GM18499 (cell line): ENCODE measurements around the gene RNF223.
"Not testable (repeated sequence)": the region's sequence is repeated elsewhere in the genome, so short reads cannot be mapped to it uniquely, and the experiment has no call there.

ENCODE experiments used
- ATAC-seq: cut with Tn5 transposase; IDR thresholded peaks from one replicate; pipeline ENCODE4 v1.9.1; 2021; ENCODE audit warnings: moderate number of reproducible peaks; ENCODE audit not compliant: insufficient read depth, unreplicated experiment

RNF223 gene

GRCh38 chr1:1088029-1088800 is 14.1 kb upstream of the RNF223 start:
- no peak for ATAC-seq

DNA sequence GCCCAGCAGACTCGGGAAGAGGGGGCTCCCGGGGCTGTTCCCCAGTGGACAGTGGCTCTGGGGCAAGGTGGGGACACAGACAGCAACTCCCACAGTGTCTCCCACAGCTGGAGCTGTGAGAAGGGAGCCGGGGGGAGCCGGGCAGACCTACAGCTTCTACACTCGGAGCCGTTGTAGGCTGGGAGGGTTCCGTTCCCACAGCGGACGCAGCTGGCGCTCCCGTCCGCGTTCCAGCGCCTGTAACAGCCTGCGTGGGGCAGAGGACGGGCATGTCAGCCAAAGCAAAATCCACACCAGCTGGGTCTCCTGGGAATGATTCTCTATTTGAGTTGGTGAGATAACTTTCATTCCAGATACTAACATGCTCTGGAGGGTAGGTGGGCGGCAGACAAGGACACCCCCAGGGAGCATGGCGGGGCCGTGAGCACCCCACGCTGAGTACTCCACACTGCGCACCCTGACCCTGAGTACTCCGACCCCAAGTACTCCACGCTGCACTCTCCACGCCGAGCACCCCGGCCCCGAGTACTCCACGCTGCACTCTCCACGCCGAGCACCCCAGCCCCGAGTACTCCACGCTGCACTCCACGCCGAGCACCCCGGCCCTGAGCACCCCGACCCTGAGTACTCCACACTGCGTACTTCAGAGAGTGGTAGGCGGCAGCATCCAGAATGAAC is 13.4 kb upstream of the RNF223 start:
- ATAC-seq, result no peak

GRCh38 chr1:1086911-1087341 is 12.8 kb upstream of the RNF223 start:
- ATAC-seq, result no peak

DNA sequence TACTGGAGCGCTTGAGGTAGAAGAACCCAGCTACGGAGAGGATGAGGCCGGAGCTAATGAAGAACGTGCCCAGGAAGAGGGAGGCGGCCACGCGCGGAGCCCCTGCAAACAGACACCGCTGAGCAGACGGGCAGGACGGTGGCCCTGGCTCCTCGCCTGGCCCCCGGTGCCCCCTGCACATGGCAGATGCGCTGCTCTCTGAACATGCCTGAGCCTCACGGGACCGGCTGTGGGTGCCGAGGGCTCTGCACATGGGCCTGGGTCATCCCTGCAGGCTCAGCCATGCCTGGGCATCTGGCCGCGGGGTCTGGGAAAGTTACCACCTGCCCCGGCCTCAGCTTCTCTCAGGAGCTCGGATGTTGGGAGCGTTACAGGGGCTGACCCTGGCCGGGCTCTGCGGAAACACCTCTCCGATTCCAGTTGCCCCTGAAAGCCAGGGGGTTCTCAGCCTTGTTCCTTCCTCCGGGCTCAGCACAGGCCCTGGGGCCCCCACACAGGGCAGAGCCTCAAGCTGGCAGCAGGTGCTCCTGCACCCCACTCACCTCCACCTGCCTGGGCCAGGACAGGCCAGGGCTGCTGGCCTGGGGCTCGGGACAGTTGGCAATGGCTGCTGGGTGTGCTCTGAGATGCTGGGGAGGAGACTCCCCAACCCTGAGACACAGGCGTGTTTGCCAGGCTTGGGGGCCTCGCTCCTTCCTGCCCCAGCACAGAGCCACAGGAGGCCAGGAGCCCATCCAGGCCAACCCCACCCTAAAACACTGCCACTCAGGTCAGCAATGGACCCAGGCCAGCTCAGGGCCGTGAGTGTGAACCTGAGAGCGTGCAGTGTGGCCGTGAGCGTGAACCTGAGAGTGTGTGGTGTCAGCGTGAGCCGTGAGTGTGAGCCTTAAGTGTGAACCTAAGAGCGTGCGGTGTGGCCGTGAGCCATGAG is 12.1 kb upstream of the RNF223 start:
- no peak for ATAC-seq

DNA sequence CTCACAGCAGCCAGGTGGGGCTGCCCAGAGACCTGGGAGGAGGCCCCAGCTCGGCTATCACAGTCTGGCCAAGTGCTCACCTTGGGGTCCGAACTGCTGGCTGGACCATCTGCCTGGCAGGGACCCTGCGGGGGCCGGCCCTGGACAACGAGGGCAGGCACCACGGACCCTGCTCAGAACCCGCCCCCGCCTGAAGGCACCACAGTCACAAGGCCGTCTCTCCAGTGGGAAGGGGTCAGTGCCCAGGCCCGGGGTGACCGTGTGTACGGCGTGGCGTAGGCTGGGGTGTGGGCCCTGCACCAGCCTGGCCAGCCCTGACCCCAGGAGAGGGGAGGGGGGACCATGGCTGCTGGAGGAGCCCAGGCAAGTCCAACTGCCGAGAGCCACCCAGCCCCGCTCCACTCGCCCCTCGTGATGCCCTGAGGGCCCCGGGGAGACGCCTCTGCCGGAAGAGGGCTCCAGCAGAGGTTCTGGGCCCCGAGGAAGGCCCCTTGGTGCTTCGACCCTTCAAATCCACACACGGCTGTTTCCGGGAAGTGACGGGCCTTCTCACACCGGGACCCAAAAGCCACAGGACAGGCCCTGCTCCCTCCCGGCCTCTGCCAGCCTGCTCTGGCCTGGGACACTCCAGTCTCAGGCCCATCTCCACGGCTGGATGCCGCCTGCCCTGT is 11.2 kb upstream of the RNF223 start:
- ATAC-seq, result no peak

- no peak for ATAC-seq
Observed at GRCh38 chr1:1084372-1085170, 10.5 kb upstream of the RNF223 start.

DNA sequence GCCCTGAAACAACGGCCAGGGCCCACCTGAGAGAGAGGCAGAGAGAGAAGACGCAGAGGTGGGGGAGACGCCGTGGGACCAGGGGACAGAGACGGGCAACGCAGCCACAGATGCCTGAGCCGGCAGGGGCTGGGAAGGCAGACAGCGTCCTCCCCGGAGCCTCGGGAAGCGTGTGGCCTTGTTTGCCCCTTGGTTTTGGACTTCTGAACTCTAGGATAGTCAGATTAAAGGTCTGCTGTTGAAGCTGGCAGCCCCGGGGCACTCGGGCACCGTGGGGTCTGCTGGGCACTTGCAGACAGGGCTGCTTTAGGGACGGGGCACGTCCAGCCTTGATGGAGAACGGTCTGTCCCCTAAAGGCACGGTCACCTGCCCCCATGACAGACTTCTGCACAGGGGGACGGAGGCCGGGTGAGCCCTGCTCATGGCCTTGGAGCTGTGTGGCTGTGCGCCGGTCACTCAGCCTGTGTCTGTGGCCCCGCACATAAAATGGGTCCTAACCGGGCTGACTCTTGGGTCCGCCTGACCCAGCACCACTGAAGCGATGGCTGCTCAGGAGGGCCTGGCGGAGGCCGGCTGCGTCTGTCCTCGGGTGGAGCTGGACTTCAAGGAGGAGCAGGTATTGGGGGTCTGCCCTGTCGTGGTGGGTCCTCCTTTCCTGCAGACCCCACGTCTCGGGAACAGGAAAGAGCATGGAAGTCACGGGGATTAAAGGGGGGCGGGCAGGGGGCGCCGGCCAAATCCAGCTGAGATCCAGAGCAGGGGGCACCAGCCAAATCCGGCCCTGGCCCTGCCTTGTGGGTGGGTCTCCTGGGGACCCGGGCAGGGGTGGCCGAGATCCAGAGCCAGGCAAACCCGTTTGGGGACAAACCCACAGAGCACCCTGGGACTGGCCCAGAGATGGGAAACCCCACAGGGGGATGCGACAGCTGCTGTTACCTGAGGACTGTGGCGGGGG is 9.6 kb upstream of the RNF223 start:
- ATAC-seq, result no peak

- no peak for ATAC-seq
Observed at GRCh38 chr1:1082776-1083415, 8.8 kb upstream of the RNF223 start.

DNA sequence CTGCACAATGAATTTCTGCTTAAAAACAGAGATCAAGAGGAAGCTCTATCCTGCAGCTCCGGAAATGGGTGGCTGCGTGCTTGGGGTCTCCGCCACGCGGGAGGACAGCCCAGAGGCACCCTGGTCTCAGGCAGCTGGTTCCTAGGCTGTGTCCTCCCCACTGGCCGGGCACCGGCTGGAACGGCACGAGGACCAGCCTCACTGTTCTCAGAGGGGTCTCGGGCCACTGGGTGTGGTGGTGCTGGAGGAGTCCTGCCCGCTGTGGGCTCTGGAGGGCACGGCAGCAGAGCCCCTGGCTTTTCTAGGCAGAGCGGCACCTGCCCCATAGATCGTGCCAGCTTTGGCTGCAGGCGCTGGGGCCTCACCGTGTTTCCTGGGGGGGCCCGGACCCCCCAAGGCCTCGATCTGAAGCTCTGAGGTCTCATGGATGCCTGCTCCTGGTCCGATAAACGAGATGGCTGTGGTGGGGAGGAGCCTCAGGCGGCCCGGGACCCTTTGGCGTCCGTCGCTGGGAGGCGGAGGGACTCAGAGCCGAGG is 8.2 kb upstream of the RNF223 start:
- no peak for ATAC-seq

- no peak for ATAC-seq
Observed at GRCh38 chr1:1081311-1082238, 7.5 kb upstream of the RNF223 start.

DNA sequence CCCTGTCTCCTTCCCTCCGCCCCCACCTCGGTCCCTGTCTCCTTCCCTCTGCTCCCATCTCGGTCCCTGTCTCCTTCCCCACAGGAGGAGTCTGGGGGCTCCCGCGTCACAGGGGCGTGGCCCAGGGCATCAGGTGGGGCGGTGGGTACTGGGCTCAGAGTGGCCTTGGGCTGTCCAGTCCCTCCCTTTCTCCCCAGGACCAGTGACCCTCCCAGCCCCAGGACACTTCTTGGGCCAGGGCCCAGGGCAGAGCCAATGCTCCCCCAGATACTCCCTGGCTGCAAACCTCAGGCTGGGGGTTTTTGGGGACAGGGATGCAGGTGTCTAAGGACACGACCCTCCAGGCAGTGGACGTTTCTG is 6.8 kb upstream of the RNF223 start:
- no peak for ATAC-seq

- no peak for ATAC-seq
Observed at GRCh38 chr1:1080122-1080757, 6.1 kb upstream of the RNF223 start.

GRCh38 chr1:1079408-1080121 is 5.5 kb upstream of the RNF223 start:
- no peak for ATAC-seq

GRCh38 chr1:1077396-1077795 is 3.3 kb upstream of the RNF223 start:
- ATAC-seq, result not testable (repeated sequence)

DNA sequence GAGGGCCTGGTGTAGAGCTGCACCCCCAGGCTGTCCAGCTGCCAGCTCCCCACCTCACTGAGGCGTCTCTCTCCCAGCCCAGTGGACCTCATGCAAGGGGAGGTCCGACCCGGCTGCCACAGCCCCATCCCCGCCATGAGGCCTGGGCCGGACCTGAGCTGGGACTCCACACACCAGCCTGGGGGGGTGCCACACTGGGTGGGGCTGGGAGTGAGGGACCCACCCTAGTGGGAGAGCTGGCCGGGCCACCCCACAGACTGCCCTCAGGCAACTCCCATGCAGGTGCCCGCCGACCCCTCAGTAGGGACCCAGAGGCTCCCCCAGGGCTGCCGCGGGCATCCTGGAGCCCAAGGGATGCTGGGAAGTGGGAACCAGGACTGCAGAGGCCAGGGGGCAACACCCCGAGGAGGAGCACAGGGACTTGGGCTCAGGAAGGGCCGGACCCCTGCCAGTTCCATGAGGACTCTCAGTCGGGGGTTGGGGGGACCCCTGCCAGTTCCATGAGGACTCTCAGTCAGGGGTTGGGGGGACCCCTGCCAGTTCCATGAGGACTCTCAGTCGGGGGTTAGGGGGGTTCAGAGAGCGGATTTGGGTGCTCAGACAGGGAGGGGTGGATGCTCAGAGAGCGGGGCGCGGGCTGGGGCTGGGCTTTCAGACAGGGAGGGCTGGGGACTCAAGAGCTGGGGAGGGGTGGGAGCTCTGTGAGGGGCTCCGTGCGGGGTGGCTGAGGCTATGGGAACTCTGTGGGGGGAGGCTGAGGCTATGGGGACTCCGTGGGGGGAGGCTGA is 1.2 kb upstream of the RNF223 start:
- no peak for ATAC-seq
